ENCODE results near the gene MXD4. TPM values are rescaled to one million over a fixed set of nuclear protein-coding genes. Genes with fewer than 3 reads are reported as not detected.
A peak's percentile ranks its signal among the peaks of the same experiment; 100 is the strongest.

MXD4 gene
- total and polyA plus RNA-seq, 2 of the 13 experiments (the other 11 are each of a cell fraction or from before 2014, with no cell fraction given), result 29.0 to 31.3 TPM

DNA sequence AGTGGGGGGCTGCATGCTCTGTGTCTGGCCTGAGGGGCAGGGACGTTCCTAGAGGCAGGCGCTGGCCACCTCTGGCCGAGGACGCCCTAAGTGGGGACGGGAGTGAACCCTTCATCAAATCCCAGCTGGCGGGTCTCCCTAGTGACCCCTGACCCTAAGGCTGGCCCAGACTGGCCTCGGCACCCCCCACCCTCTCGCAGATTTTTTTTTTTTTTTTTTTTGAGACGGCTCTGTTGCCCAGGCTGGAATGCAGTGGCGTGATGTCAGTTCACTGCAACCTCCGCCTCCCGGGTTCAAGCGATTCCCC lies 988 bp upstream of the MXD4 start (continued):
- TF ChIP-seq, protein P1, sequence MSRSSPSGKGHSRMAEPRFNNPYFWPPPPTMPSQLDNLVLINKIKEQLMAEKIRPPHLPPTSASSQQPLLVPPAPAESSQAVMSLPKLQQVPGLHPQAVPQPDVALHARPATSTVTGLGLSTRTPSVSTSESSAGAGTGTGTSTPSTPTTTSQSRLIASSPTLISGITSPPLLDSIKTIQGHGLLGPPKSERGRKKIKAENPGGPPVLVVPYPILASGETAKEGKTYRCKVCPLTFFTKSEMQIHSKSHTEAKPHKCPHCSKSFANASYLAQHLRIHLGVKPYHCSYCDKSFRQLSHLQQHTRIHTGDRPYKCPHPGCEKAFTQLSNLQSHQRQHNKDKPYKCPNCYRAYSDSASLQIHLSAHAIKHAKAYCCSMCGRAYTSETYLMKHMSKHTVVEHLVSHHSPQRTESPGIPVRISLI (CRISPR knock-in tag; IDR thresholded peaks at IDR 0.05; ENCODE audit: borderline replicate concordance), result 0 out of 2 replicates have a peak, but pooled peaks have one; percentile 46
- TF ChIP-seq FUBP1 (CRISPR knock-in tag; IDR thresholded peaks at IDR 0.05; ENCODE audit: borderline replicate concordance) (0 out of 2 replicates have a peak, but pooled peaks have one; percentile 27), TRIM24 (CRISPR knock-in tag; IDR thresholded peaks at IDR 0.05) (no peak), TOPORS (CRISPR knock-in tag; IDR thresholded peaks at IDR 0.05) (no peak), ZNF614 (CRISPR knock-in tag; IDR thresholded peaks at IDR 0.05; ENCODE audit: borderline replicate concordance) (no peak), ZNF879 (CRISPR knock-in tag; IDR thresholded peaks at IDR 0.05) (no peak), ZNF276 (CRISPR knock-in tag; IDR thresholded peaks at IDR 0.05; ENCODE audit: low read depth) (0 out of 2 replicates have a peak, but pooled peaks have one; percentile 4), ASH2L (IDR thresholded peaks at IDR 0.05; ENCODE audit: insufficient read length, low read depth, low read length) (no peak), KAT8 (CRISPR knock-in tag; IDR thresholded peaks at IDR 0.05) (no peak), HMGA1 (CRISPR knock-in tag; conservative IDR thresholded peaks at IDR 0.05) (no peak), ZNF230 (CRISPR knock-in tag; IDR thresholded peaks at IDR 0.05) (peak; percentile 8; the same call in 1 of the 2 replicates), ZNF343 (CRISPR knock-in tag; IDR thresholded peaks at IDR 0.05) (0 out of 2 replicates have a peak, but pooled peaks have one; percentile 2), PAWR (CRISPR knock-in tag; IDR thresholded peaks at IDR 0.05; ENCODE audit: borderline replicate concordance) (0 out of 2 replicates have a peak, but pooled peaks have one; percentile 77), ZC3H4 (CRISPR knock-in tag; IDR thresholded peaks at IDR 0.05; ENCODE audit: borderline replicate concordance) (no peak), ZNF740 (CRISPR knock-in tag; IDR thresholded peaks at IDR 0.05) (no peak), ZNF33B (CRISPR knock-in tag; IDR thresholded peaks at IDR 0.05) (no peak)
- TF ChIP-seq, protein P2, sequence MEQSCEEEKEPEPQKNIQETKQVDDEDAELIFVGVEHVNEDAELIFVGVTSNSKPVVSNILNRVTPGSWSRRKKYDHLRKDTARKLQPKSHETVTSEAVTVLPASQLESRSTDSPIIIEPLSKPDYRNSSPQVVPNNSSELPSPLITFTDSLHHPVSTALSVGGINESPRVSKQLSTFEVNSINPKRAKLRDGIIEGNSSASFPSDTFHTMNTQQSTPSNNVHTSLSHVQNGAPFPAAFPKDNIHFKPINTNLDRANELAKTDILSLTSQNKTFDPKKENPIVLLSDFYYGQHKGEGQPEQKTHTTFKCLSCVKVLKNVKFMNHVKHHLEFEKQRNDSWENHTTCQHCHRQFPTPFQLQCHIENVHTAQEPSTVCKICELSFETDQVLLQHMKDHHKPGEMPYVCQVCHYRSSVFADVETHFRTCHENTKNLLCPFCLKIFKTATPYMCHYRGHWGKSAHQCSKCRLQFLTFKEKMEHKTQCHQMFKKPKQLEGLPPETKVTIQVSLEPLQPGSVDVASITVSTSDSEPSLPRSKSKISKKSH (CRISPR knock-in tag; IDR thresholded peaks at IDR 0.05; ENCODE audit: borderline replicate concordance), result no peak

All from HepG2 (cell line).